ENCODE results near the gene IFNK. TPM values are rescaled to one million over a fixed set of nuclear protein-coding genes. Genes with fewer than 3 reads are reported as not detected.

Gene IFNK
- total RNA-seq, 2 donors from 2014 or later: not detected

- ATAC-seq (ENCODE audit: insufficient number of reproducible peaks, low FRiP score, low read depth): no peak
- Histone ChIP-seq H3K4me3 (no peak overlapping the region), H3K27me3 (replicated peaks; ENCODE audit: insufficient read depth) (no peaks in the 10 kb centered on the region), H3K36me3 (no peaks in the 10 kb centered on the region), H3K9me3 (no peaks in the 10 kb centered on the region), H3K4me1 (ENCODE audit: control insufficient read depth in 1 of 2, low read depth in 2 of 2) (peaks cover 27 to 46% of the 10 kb centered on the region in 2 donors), H3K27ac (no peak overlapping the region)
- no peak for DNase-seq (ENCODE audit: low spot score)
- no peak for TF ChIP-seq CTCF (IDR thresholded peaks at IDR 0.05)
Measured at GRCh38 chr9:27542508-27542907, 18.4 kb downstream of the IFNK start.

- H3K27ac ChIP-seq: no peak overlapping the region
- TF ChIP-seq CTCF (IDR thresholded peaks at IDR 0.05): no peak
- H3K4me3 ChIP-seq: no peak overlapping the region
- no peak for ATAC-seq (ENCODE audit: insufficient number of reproducible peaks, low FRiP score, low read depth)
- H3K27me3 ChIP-seq (replicated peaks; ENCODE audit: insufficient read depth): no peaks in the 10 kb centered on the region
- no peaks in the 10 kb centered on the region for H3K9me3 ChIP-seq
- no peaks in the 10 kb centered on the region for H3K36me3 ChIP-seq
- DNase-seq (ENCODE audit: low spot score): no peak
- H3K4me1 ChIP-seq (ENCODE audit: control insufficient read depth in 1 of 2, low read depth in 2 of 2): peaks cover 10 to 23% of the 10 kb centered on the region in 2 donors
Measured at GRCh38 chr9:27545471-27545870, 21.4 kb downstream of the IFNK start.

GRCh38 chr9:27548055-27548741 is 24.1 kb downstream of the IFNK start:
- Histone ChIP-seq H3K4me1 (ENCODE audit: control insufficient read depth in 1 of 2, low read depth in 2 of 2) (no peaks in the 10 kb centered on the region), H3K36me3 (no peaks in the 10 kb centered on the region), H3K27ac (no peak overlapping the region), H3K4me3 (no peak overlapping the region), H3K27me3 (replicated peaks; ENCODE audit: insufficient read depth) (no peaks in the 10 kb centered on the region), H3K9me3 (no peaks in the 10 kb centered on the region)
- ATAC-seq (ENCODE audit: insufficient number of reproducible peaks, low FRiP score, low read depth) (peak; percentile 72), DNase-seq (ENCODE audit: low spot score) (no peak)
- peak; percentile 46 for TF ChIP-seq CTCF (IDR thresholded peaks at IDR 0.05)

- DNase-seq (ENCODE audit: low spot score) (no peak), ATAC-seq (ENCODE audit: insufficient number of reproducible peaks, low FRiP score, low read depth) (no peak)
- Histone ChIP-seq H3K36me3 (no peaks in the 10 kb centered on the region), H3K27ac (no peak overlapping the region), H3K4me3 (no peak overlapping the region), H3K4me1 (ENCODE audit: control insufficient read depth in 1 of 2, low read depth in 2 of 2) (no peaks in the 10 kb centered on the region), H3K9me3 (no peaks in the 10 kb centered on the region), H3K27me3 (replicated peaks; ENCODE audit: insufficient read depth) (no peaks in the 10 kb centered on the region)
- TF ChIP-seq CTCF (IDR thresholded peaks at IDR 0.05): no peak
Measured at GRCh38 chr9:27549196-27549755, 25.2 kb downstream of the IFNK start.

- DNase-seq (ENCODE audit: low spot score) (no peak), ATAC-seq (ENCODE audit: insufficient number of reproducible peaks, low FRiP score, low read depth) (no peak)
- peaks cover 19% of the 10 kb centered on the region for H3K36me3 ChIP-seq
- H3K4me1 ChIP-seq (ENCODE audit: control insufficient read depth in 1 of 2, low read depth in 2 of 2): no peaks in the 10 kb centered on the region
- H3K9me3 ChIP-seq: no peaks in the 10 kb centered on the region
- H3K4me3 ChIP-seq: no peak overlapping the region
- no peak overlapping the region for H3K27ac ChIP-seq
- no peak for TF ChIP-seq CTCF (IDR thresholded peaks at IDR 0.05)
- no peaks in the 10 kb centered on the region for H3K27me3 ChIP-seq (replicated peaks; ENCODE audit: insufficient read depth)
Measured at GRCh38 chr9:27554712-27555111, 30.6 kb downstream of the IFNK start.
